GM19372 (cell line): ENCODE results near the gene ATOH8.
A peak's percentile ranks its signal among the peaks of the same experiment; 100 is the strongest.
"Not testable (repeated sequence)": the region's sequence is repeated elsewhere in the genome, so short reads cannot be mapped to it uniquely, and the experiment has no call there.

Experiments
- ATAC-seq: cut with Tn5 transposase; IDR thresholded peaks from one replicate; pipeline ENCODE4 v1.9.1; 2021; ENCODE audit warnings: mild to moderate bottlenecking, low read depth, moderate library complexity; ENCODE audit not compliant: unreplicated experiment

The ATOH8 gene

GRCh38 chr2:85753525-85754312 lies at the start of gene ATOH8:
Gene ATOH8, plus strand, starts transcription at chr2:85753991. Its CDS starts 199 bp downstream, at chr2:85754190.
- no peak for ATAC-seq

- no peak for ATAC-seq
Observed at GRCh38 chr2:85704038-85704437, 49.8 kb upstream of the ATOH8 start.

GRCh38 chr2:85704800-85705679 lies 48.8 kb upstream of the ATOH8 start:
- peak; percentile 60 for ATAC-seq

- no peak for ATAC-seq
Observed at GRCh38 chr2:85705680-85706039, 48.1 kb upstream of the ATOH8 start.

GRCh38 chr2:85706063-85706462 lies 47.7 kb upstream of the ATOH8 start:
- ATAC-seq: no peak

GRCh38 chr2:85706599-85707296 lies 47.0 kb upstream of the ATOH8 start:
- no peak for ATAC-seq

GRCh38 chr2:85707304-85707703 lies 46.5 kb upstream of the ATOH8 start:
- ATAC-seq: no peak

- ATAC-seq: no peak
Observed at GRCh38 chr2:85708641-85709040, 45.1 kb upstream of the ATOH8 start.

GRCh38 chr2:85709401-85709811 lies 44.4 kb upstream of the ATOH8 start:
- ATAC-seq: no peak

- no peak for ATAC-seq
Observed at GRCh38 chr2:85710687-85711577, 42.9 kb upstream of the ATOH8 start.

- no peak for ATAC-seq
Observed at GRCh38 chr2:85711578-85712060, 42.2 kb upstream of the ATOH8 start.

GRCh38 chr2:85712336-85712735 lies 41.5 kb upstream of the ATOH8 start:
- no peak for ATAC-seq

GRCh38 chr2:85712849-85713612 lies 40.8 kb upstream of the ATOH8 start:
- no peak for ATAC-seq

- no peak for ATAC-seq
Observed at GRCh38 chr2:85713836-85714235, 40.0 kb upstream of the ATOH8 start.

GRCh38 chr2:85714421-85714820 lies 39.4 kb upstream of the ATOH8 start:
- ATAC-seq: not testable (repeated sequence)

- no peak for ATAC-seq
Observed at GRCh38 chr2:85714841-85715240, 39.0 kb upstream of the ATOH8 start.

GRCh38 chr2:85716346-85716914 lies 37.4 kb upstream of the ATOH8 start:
- ATAC-seq: no peak

- ATAC-seq: no peak
Observed at GRCh38 chr2:85717308-85718008, 36.3 kb upstream of the ATOH8 start.
